Activated effector memory CD4-positive, alpha-beta T cell treated with anti-CD3 and anti-CD28 coated beads, Interleukin-2, amount 50 U/mL, for 16 hours (primary cell): ENCODE measurements around the gene TTF2.
"Not testable (repeated sequence)": the region's sequence is repeated elsewhere in the genome, so short reads cannot be mapped to it uniquely, and the experiment has no call there.

Experiments
- DNase-seq: peaks from one replicate; pipeline ENCODE4 v3.0.0-alpha.2; 2020

The TTF2 gene

DNA sequence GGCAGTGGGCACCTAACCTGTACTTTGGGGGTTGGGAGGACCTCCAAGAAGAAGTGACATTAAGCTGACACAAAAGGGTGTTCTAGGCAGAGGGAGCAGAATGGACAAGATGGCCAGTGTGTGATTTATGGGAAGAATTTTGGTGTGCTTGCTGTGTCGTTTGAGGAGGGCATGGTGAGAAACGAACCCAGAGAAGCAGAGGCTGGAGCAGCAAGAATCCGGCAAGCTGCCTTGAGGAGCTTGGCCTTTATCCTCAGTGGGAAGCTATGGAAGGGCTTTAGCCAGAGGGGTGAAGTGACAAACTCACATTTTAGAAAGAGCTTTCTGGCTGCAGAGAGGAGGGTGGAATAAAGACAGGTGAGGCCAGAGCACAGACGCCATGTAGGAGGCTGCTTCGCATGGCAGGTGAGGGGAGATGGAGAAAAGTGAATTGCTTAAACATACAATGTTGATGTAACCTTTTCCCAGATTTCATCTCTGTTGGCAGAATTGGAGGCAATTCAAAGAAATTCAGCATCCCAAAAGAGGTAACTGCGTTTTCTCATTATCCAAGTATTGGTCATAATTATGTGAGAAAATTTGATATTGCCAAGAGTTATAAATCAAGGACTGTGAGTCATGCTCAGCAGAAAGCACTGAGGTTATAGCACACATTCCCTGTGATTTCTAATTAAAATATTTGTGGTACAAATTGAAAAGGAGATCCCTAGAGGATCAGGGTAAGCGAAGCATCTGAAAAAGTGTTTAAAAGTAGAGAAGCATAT is 34.9 kb downstream of the TTF2 start:
- DNase-seq, result no peak

DNA sequence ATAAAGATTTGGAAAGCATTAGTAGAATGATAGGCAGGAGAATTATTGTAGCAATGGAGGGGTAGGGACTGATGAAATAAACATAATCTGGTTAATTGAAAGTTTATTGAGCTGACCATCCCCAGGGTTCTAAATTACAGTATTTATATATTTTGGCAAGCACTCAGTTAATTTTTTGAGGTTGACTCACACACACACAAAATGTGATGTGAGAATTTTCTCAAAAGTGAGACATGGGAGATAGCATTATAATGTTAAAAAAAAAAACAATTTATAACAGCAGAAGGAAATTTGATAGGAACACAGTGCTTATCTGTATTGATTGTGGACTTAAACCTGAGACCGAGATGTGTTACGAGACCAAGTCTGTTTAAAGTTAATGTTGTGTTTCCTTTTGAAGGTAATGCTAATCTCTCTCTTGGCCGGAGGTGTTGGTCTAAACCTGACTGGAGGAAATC is 36.9 kb downstream of the TTF2 start:
- no peak for DNase-seq

DNA sequence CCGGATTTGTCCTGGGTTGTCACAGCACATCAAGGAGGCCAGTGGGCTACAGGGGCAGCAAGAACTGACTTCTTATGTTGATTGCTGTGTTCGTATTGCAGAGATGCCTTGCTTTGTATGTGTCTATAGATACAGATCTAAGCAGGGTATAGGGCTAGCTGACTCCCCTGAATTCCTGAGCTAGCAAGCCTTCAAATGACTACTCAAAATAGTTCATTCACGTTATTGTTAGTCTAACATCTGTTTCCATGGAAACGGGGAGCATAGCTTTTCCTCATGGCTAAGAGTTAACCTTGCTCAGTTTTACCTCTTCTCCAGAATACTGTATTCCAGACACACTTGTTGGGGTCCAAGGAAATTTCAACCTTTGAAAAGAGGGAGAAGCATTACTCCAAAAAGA is 37.3 kb downstream of the TTF2 start:
- no peak for DNase-seq

DNA sequence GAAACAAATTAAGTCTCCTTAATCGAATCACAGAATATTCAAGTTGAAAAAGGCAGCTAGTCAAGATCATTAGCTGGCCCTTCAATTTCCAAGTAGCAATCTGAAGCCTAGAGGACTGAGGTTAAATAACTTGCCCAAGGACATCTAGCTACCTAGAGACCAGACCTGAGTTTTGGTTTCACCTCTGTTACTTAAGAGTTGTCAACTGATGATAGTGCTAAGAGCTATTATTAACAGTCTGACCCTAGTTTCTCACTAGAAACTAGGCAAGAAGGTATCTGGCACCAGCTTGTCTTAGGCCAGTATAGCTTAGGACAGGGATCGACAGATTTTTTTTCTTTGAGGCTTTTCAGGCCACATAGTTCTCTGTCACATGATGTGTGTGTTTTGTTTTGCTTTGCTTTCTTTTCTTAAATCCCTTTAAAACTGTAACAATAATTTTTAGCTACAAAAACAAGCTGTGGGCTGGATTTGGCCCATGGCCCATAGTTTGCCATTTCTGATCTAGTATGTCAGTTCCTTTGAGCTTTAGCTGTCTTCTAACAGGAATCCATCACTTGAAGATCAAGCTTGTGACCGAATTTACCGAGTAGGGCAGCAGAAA is 38.3 kb downstream of the TTF2 start:
- no peak for DNase-seq

DNA sequence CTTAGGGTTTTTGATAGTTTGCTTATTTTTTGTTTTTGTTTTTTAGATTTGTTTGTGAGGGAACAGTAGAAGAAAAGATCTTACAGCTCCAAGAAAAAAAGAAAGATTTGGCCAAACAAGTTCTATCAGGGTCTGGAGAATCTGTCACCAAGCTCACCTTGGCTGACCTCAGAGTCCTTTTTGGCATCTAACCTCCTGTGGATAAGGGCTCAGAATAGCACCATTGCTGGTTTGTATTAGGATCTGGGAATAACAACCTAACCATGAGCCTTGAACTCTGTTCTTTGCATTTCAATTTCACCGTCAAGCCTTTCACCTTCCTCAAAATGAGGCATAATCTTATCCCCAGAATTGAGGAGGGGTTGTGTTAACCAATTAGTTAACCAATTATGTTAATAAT is 41.2 kb downstream of the TTF2 start:
- DNase-seq, result no peak

DNA sequence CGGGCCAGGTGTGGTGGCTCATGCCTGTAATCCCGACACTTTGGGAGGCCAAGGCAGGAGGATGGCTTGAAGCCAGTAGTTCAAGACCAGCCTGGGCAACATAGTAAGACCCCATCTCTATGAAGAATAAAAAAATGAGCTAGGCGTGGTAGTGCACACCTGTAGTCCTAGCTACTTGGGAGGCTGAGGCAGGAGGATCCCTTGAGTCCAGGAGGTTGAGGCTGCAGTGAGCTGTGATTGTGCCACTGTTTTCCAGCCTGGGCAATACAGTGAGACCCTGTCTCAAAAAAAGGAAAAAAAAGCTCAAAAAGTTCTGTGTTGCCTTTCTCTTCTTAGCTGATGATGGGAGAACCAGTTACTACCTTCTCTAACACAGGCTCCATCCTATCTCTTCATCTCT is 41.7 kb downstream of the TTF2 start:
- DNase-seq, result not testable (repeated sequence)

DNA sequence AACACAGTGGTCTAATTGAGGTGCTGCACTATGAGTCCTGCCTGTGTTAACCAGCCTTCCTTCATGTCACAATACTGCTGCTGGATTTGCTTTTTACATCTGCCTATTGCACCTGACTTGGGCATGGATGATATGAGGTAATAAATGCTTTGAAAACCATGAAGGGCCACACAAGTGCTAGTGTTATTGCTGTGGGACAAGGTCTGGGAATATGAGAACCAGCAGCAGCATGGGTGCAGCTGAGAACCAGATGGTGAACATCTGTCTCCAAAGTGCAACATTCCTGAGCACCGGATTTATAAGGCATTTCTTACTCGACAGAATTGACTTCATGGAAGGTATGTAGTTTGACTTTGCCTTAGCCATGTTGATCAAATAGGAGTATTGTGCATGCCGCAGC is 44.9 kb downstream of the TTF2 start:
- DNase-seq, result no peak

DNA sequence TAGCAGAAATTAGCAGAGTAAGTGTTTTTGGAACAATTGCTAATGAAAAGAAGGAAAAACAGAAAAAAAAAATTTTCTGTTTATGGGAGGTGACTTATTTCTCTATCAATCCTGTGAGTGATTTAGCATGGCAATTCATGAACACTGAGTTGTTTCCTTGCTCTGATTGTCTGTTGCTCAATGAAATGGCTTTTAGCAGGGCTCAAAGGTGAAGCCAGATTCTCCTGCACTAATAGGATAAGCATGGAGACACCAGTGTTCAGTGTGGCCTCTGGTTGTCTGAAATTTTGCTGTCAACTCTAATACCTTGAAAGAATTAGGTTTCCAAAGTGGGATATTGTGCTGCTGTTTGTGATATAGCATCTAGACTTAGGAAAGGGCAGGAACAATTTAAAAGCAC is 45.6 kb downstream of the TTF2 start:
- no peak for DNase-seq

DNA sequence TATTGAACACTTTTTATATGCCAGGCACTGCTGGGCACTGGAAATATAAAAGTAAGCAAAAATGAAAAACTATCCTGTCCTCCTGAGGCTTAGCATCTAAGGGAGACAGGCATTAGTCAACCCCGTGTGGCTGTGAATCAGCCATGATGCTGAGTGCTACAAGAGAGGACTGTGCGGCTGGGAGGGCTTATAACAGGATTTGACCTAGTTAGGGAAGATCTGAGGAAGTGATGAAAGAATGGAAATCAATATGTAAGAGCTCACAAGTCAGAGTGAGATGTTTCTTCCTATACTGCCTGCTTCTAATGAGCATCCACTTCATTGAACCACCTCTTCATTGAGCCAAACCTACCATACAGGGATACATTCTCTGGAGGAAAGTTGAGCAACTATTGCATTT is 46.4 kb downstream of the TTF2 start:
- peak; percentile 66 for DNase-seq

DNA sequence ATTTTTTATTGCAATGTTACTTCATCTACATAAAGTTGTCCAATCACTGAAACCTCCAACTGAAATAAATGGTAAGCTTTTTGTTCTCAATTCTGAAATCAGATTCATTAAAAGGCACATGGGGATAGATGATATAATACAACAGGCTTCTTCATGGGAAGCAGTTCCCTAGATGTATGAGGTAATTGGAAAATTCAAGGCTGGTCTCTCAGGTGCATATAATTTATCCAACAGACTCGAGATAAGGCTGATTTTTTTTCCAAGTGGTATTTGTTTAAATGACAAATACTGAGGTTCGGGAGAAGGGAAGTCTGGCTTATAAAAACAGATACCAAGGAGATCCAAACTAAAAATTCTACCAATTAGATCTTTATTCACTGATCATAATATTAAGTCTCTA is 47.2 kb downstream of the TTF2 start:
- no peak for DNase-seq

DNA sequence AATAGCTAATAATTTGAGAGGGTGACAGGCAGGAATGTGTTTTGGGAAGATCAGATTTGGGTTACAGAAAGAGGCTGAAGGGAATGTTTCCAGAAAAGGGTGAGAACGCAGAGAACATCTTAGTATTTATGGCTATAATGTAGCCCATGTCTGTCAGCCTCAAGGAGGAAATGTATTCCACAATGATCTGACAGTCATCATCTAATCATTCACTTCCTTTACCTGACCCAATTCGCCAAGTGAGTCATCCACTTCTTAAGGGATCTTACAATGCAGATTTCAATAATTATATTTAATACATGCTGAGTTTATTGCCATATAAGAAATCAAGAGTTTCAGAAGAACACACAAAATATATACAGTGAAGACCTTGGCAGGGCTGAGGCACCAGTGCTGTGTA is 50.6 kb downstream of the TTF2 start:
- no peak for DNase-seq

DNA sequence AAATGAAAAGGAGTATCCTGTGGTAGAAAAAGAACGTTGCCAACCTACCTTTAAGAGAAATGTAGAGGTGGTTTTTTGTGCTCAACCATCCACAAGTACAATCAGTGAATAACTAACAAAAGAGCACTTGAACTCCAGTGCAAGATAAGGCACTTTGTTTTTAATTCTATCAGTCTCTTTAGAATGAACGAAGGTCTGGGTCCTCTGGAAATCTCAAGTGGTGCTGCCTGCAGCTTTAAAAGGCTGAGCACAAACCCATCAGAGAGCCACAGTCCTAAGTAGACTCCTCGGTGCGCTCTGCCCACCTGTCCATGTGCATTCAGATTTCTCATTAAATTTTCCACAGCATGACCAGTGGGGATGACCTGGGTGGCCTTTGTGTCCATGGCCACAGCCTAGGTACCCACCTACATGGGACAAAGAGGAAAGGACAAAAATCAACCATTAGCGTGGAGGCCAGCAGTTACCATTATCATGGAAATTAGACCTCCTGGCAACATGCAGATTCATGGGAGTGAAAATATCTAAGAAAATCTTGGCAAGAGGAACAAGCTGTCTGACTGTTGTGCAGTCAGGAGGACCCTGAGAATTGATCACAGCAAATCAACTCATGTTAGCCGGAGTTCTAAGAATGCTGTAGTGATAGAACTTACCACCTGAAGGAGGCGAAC is 52.1 kb downstream of the TTF2 start:
- DNase-seq, result no peak

DNA sequence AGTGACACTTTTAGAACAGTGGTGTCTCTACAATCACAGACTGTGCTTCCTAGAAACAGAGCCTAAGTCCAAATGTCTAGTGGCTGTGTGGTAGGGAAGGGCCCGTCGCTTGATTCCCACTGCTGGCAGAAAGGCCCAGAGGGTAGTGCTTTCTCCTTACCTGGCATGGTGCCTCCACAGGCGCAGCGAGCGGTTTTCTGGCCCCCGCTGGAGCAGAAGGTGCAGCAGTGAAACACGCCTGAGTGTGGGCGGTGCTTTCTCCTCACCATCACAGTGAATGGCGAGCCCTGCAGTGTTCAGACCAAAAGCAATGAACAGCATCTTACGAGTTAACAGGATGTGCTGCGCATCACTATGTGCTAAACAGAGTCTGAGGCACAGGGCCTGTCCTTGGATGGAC is 53.1 kb downstream of the TTF2 start:
- no peak for DNase-seq

DNA sequence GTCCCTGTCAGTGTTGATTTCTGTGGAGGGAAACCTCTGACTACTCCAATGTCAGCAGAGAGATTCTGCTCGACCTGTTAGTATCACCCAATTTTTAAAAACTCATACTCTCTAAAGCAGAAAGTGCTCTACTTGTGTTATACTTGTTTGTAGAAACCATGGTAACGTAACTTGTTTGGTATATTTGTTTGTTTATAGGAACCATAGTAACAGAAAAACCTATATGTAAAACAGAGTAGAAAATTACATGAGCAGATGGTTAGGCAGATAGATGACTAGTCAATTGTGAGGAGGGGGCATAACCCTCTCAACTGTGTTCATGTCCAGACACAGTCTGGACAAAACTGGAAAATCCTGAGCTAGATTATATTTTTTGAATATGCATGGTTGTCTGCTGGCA is 54.8 kb downstream of the TTF2 start:
- DNase-seq, result no peak

DNA sequence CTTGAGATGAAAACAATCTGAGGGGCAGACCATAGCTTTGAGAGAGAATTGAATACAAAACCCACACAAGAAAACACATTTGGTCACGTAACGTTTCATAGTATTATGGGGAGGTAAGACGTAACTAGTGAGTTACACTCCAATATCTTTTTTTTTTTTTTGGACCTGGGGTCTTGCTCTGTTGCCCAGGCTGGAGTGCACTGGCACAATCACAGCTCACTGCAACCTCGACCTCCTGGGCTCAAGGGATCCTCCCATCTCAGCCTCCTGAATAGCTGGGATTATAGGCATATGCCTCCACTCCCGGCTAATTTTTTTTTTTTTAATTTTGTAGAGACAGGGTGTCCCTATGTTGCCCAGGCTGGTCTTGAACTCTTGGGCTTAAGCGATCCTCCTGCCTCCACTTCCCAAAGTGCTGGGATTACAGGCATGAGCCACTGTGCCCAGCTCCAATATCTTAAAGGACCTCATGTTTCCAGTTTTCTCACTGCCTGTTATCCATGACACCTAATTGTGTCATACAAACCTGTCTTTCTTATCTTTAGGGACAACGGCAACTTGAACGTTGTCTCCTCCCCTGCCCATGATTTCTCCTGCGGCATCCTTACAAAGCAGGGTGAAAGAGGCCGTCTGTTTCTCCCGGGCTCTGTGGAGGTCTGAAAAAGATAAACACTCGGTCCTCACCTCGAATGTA is 56.1 kb downstream of the TTF2 start:
- DNase-seq, result no peak

DNA sequence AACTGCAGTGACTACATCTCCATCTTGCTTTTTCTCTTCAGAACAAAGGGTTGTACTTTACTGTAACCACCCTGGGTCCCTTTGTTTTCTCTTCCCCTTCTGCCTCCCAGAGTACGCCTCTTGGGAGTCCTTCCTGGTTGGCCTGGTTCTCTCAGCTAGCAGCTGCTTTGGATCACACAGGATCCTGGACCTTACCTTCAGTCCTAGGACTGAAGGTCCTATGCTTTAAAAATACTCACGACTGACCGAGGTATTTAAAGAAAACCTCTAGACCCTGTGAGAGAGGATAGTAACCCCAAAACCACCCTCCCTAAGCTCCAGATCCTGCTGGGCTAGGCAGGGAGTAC is 56.6 kb downstream of the TTF2 start:
- no peak for DNase-seq

DNA sequence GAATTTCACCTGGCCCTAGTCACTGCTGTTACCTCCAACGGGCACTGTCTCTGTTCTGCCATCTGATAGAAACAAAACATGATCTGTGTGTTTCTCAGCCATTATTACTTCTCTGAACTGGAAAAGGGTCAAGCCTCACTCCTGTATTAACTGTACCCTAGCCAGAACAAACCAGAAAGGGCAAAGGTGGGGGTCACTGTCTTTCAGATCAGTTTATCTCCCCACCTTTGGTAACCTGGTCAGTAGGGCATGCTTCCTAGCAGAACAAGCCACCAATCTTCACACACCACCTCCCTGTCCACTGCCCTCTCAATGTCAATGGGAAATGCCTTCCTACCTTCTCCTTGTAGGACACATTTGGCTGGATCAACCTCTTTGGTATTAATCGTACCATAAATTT is 57.6 kb downstream of the TTF2 start:
- no peak for DNase-seq

DNA sequence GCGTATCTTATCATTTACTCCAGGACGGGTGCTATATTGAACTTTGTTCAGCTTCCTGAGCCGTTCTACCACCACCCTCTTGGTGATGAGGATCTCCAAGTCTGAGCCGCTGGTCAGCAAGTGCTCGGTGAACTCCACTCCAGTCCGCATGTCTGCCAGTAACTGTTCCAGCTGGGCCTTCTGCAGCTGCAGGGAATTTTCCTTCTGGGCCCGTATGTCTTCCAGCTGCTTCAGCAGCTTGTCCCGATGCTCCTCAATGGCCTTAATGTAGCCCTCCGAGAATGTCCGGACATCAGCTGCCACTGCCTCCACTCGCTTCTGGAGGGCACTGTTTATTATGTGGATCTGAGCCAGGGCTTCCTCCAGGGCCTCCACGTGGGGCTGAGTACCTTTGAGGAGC is 58.0 kb downstream of the TTF2 start:
- no peak for DNase-seq

DNA sequence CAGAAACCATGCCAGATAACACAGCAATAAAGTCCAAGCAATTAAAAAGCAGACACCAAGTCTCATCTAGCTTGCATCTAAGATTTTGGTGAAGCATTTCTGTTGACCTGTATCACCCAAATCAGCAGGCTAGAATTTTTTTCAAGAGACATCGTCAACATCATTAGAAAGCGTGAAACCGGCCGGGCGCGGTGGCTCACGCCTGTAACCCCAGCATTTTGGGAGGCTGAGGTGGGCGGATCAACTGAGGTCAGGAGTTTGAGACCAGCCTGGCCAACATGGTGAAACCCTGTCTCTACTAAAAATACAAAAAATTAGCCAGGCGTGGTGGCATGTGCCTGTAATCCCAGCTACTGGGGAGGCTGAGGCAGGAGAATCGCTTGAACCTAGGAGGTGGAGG is 59.0 kb downstream of the TTF2 start:
- not testable (repeated sequence) for DNase-seq

DNA sequence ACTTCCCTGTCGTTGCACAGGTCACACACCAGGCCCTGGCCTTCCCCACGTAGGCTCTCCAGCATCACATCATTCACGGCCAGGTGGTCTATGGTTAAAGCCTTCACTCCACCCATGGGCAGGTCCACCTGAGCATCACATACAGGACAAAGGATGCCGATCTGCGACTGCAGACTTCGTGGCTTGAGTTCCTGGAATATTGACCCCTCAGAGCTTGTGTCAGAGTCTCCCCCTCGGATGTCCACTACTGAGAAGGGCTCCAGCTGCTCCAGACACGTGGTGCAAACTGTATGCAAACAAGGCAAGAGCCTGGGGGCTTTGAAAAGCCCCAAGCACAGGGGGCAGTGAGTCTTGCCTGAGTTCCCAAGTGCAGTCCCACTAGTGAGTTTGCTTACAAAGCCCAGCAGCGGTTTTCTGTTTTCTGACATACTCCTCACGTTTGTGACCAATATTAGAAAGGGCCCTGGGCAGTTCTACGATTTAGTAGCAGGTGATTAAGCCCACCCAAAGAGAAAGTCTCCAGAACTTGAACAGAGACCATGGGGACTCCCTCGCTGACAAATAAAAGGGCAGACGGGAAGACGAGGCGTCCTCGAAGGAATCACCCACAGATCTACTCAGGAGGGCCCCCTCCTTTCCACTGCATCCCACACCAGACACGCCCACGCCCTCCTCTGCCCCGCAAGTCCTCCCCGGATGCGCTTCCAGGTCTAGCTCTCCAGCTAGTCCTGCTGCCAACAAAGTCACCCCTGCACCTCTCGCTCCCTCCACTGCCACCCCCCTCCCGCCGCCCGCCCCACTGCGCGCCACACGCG is 60.9 kb downstream of the TTF2 start:
- no peak for DNase-seq

DNA sequence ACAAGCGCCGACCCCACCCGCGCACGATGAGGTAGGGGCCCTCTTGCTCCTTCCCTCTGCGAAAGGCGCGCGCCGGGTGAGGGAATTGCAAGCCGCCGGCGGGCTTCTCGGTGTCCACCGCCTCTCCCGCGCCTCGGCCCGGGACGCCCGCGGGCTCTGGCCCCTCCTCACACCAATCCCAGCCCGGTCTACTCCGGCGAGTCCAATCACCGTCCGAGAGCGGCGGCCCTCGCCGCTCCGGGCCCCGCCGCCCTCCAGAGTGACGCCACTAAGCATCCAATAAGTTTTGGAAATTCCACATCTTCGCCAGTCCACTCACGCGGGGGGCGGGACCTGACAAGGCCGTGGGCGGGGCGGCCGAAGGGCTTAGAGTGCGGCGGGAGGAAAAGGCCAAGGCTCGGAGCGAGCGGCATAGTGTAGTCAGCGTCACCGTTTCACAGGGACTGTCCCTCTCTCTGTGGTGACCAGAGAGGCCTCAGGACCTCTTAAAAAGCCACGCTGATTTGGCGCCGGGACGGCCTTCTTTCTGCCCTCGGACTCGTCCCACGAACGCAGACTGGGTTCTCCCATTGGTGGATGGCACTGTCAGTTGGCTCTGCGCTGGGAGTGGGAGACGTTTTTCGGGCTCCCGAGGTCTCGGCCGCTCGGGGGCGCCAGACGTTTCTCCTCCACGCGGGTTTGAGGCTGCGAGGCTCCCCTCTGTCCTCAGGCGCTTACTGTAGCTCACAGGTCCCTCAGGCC is 61.6 kb downstream of the TTF2 start, which contains the start of gene TRIM45:
TSS of gene TRIM45 (minus strand) at position 161 of the 741 bp plus-strand sequence. CDS start 548 bp downstream, outside the sequence.
- DNase-seq, result peak; percentile 93
